Left lung (tissue), 10 donors: ENCODE measurements around the gene SYCE3. TPM values are rescaled to one million over a fixed set of nuclear protein-coding genes. Genes with fewer than 3 reads are reported as not detected.

Source experiments
- ATAC-seq: fragments of 200-7000 bp; cut with Tn5 transposase; one replicate; pipeline ENCODE4 v1.9.1; 2020; ENCODE audit warnings: moderate library complexity
- DNase-seq, 4 donors: peaks; one replicate each; pipeline ENCODE4 v3.0.0-alpha.2; 2013 to 2020
- H3K27ac ChIP-seq, 2 donors: fragments of 200-600 bp; sonication (generic) in 1 of 2; one replicate each; pipeline versions ENCODE4 v1.5.0 to v1.8.0; 2020 to 2021
- H3K27me3 ChIP-seq, 2 donors: fragments of 200-600 bp; sonication (generic) in 1 of 2; one replicate each; pipeline versions ENCODE4 v1.5.0 to v1.8.0; 2020 to 2021
- H3K36me3 ChIP-seq, 2 donors: fragments of 200-600 bp; sonication (generic) in 1 of 2; one replicate each; pipeline versions ENCODE4 v1.5.0 to v1.8.0; 2020 to 2021
- H3K4me1 ChIP-seq, 2 donors: fragments of 200-600 bp; one replicate each; pipeline ENCODE4 v1.8.0; 2021
- H3K4me3 ChIP-seq, 2 donors: fragments of 200-600 bp; sonication (generic) in 1 of 2; one replicate each; pipeline versions ENCODE4 v1.5.0 to v1.8.0; 2020 to 2021; ENCODE audit warnings: mild to moderate bottlenecking in 1 of 2
- H3K9me3 ChIP-seq, 2 donors: fragments of 200-600 bp; sonication (generic) in 1 of 2; one replicate each; pipeline versions ENCODE4 v1.5.0 to v1.8.0; 2020 to 2021
- intact Hi-C, 2 donors: fragments of 100-400 bp; cut with DNase I; formaldehyde crosslinking; loops; one replicate each; pipeline versions ENCODE4 v1.11.2 to v1.14.2; 2022
- polyA plus RNA-seq, 6 donors: library from polyadenylated mRNA; unstranded; fragments of 120-200 nt; gene quantifications; one replicate each; pipeline ENCODE4 v1.2.1, GENCODE V29; 2013; ENCODE audit not compliant: insufficient read length in 6 of 6
- total RNA-seq, 2 donors: library from RNA; stranded (reverse); fragmentation: NEBNext Ultra II Directional; extraction: Animal tissue kit (Norgen Biotek cat#: 25700); gene quantifications; one replicate each; pipeline ENCODE4 v1.2.1, GENCODE V29; 2021
- TF ChIP-seq, protein P1 (sequence below), 2 donors: fragments of 200-600 bp; sonication (generic) in 1 of 2; IDR thresholded peaks; one replicate each; pipeline versions ENCODE4 v1.5.0 to v1.8.0; 2021; ENCODE audit warnings: antibody characterized with exemption in 2 of 2
- donor health status: DM: no; HTN: yes; CAD: no.
- donor health status: DM: no; HTN: no; CAD: no.

Gene SYCE3
- total and polyA plus RNA-seq, 8 donors, result not detected

DNA sequence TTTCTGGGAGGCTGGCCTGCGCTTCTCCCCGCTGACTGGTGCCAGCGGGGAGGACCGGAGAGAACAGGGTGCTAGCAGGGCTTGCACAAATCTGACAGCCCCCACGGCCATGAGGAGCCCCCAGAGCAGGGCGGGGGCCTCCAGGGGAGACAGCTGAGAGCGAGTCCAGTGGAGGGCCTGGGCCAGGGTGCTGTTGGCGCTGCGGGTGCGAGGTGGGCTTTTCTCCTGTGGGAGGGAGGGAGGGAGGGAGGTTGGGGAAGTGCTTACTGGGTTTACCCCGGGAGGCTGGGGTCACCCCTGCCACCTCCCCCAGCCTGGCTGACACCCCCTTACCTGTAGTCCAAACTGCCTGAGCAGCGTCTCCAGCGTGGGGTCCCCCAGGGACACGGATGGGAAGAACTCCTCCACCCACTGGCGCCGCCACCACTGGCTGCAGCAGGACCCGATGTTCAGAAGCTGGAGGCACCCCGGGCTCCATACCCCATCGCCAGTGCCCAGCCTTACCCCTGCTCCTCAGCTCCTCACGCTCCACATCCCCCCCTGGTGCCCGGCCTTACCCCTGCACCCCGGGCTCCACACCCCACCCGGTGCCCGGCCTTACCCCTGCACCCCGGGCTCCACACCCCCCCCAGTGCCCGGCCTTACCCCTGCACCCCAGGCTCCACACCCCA is 59.1 kb downstream of the SYCE3 start:
- peaks cover 8 to 20% of the 10 kb centered on the region in 2 donors for H3K4me1 ChIP-seq
- H3K27ac ChIP-seq, result no peak overlapping the region
- no peak for DNase-seq
- H3K9me3 ChIP-seq, result no peaks in the 10 kb centered on the region
- TF ChIP-seq, protein P1, sequence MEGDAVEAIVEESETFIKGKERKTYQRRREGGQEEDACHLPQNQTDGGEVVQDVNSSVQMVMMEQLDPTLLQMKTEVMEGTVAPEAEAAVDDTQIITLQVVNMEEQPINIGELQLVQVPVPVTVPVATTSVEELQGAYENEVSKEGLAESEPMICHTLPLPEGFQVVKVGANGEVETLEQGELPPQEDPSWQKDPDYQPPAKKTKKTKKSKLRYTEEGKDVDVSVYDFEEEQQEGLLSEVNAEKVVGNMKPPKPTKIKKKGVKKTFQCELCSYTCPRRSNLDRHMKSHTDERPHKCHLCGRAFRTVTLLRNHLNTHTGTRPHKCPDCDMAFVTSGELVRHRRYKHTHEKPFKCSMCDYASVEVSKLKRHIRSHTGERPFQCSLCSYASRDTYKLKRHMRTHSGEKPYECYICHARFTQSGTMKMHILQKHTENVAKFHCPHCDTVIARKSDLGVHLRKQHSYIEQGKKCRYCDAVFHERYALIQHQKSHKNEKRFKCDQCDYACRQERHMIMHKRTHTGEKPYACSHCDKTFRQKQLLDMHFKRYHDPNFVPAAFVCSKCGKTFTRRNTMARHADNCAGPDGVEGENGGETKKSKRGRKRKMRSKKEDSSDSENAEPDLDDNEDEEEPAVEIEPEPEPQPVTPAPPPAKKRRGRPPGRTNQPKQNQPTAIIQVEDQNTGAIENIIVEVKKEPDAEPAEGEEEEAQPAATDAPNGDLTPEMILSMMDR (IDR thresholded peaks at IDR 0.05), result no peak
- intact Hi-C loops, result loop anchor here in 1 of 2 donors (10.0 kb wide), 1 partner anchor 91 kb away; no protein-coding TSS in a partner anchor
- H3K4me3 ChIP-seq, result no peak overlapping the region
- ATAC-seq, result no peak
- no peaks in the 10 kb centered on the region for H3K27me3 ChIP-seq
- peaks cover 0 to 42% of the 10 kb centered on the region in 2 donors for H3K36me3 ChIP-seq

DNA sequence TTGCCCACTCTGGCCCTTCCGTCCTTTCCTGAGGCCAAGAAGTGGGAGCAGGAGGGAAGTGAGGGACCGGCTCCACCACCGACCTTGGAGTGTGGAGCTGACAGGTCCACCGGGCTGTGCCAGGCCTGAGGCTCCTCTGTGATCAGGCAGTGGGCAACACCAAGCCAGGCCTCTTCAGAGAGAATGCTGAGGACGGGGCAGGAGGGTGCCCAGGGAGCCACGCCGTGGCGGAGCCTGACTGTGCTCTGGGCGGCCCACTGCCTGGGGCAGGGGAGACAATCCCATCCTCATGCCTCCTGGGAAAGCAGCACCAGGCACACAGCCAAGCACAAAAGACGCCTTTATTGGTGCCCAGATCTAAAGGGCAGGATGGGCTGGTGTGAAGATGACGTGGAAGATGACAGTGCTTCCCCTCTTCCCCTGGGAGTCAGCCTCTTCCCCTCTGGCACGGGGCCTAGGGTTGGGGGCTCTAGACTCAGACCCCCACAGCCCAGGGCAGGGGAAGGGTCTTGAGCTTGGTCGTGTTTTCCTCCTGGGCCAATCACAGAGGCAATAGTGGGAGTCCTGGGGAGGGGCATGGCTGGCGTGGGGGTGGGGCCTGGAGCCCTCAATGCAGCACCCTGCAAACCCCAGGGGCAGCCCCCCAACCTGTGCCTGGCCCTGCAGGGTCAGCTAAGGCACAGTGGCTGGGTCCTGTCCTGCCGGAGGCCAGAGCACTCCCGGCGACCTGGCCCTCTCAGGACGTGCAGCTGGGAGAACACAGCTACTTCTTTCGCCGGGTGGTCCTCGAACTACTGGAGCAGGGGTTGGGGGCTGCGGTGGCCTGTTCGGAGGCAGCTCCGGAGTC is 59.9 kb downstream of the SYCE3 start:
- DNase-seq (no peak), ATAC-seq (no peak)
- peaks cover 7 to 18% of the 10 kb centered on the region in 2 donors for H3K4me1 ChIP-seq
- H3K36me3 ChIP-seq, result peaks cover 0 to 42% of the 10 kb centered on the region in 2 donors
- no peak overlapping the region for H3K4me3 ChIP-seq
- H3K27me3 ChIP-seq, result no peaks in the 10 kb centered on the region
- intact Hi-C loops, result loop anchor here in 1 of 2 donors (10.0 kb wide), 1 partner anchor 92 kb away; no protein-coding TSS in a partner anchor
- TF ChIP-seq, protein P1 (IDR thresholded peaks at IDR 0.05), result no peak
- no peaks in the 10 kb centered on the region for H3K9me3 ChIP-seq
- no peak overlapping the region for H3K27ac ChIP-seq

DNA sequence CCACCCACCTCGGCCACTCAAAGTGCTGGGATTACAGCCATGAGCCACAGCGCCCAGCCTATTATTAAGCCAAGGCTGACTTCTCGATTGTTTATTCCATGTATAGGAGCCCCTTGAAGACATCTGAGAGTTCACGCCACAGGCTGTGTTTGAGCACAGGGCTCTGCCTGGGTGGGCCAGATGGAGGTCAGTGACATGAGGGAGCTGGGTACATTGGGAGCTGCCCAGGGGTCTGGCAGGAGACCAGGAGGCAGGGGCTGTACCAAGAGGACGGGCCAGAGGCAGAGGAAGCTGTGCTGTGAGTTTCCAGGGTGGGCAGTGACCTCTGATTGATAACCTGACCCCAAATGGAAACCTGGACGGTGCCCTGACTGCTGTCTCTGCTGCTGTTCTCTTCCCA is 60.6 kb downstream of the SYCE3 start:
- no peaks in the 10 kb centered on the region for H3K27me3 ChIP-seq
- H3K9me3 ChIP-seq, result no peaks in the 10 kb centered on the region
- H3K4me3 ChIP-seq, result no peak overlapping the region
- H3K27ac ChIP-seq, result no peak overlapping the region
- peaks cover 7 to 16% of the 10 kb centered on the region in 2 donors for H3K4me1 ChIP-seq
- DNase-seq (no peak), ATAC-seq (no peak)
- intact Hi-C loops, result loop anchor here in 1 of 2 donors (10.0 kb wide), 1 partner anchor 93 kb away; no protein-coding TSS in a partner anchor
- TF ChIP-seq, protein P1 (IDR thresholded peaks at IDR 0.05), result no peak
- H3K36me3 ChIP-seq, result peaks cover 0 to 42% of the 10 kb centered on the region in 2 donors

Other genes with a start within 250 kb of the SYCE3 start
- 1 to 10 TPM; 7.3 to 8.2 TPM for gene DENND6B, start 235.9 kb downstream of the SYCE3 start, total RNA-seq
- gene DENND6B, start 235.9 kb downstream of the SYCE3 start, polyA plus RNA-seq, result 10 to 100 TPM in 5 of 6 donors, 1 to 10 TPM in 1; 9.0 to 18.8 (median 14.0) TPM
- 10 to 100 TPM; 41.5 to 53.0 TPM for gene PPP6R2, start 219.6 kb downstream of the SYCE3 start, total RNA-seq
- 10 to 100 TPM; 36.9 to 60.1 (median 40.8) TPM for gene PPP6R2, start 219.6 kb downstream of the SYCE3 start, polyA plus RNA-seq
- 10 to 100 TPM; 57.1 to 69.9 TPM for gene SBF1, start 87.9 kb downstream of the SYCE3 start, total RNA-seq
- gene SBF1, start 87.9 kb downstream of the SYCE3 start, polyA plus RNA-seq, result 10 to 100 TPM; 31.6 to 47.4 (median 38.0) TPM
- 1 to 10 TPM; 2.2 to 3.5 TPM for gene ADM2, start 81.4 kb downstream of the SYCE3 start, total RNA-seq
- gene ADM2, start 81.4 kb downstream of the SYCE3 start, polyA plus RNA-seq, result under 1 TPM; 0.29 to 0.86 (median 0.46) TPM
- not detected for gene MIOX, start 76.1 kb downstream of the SYCE3 start, total RNA-seq
- under 1 TPM in 5 of 6 donors, not detected in 1; 0.12 to 0.27 (median 0.15) TPM for gene MIOX, start 76.1 kb downstream of the SYCE3 start, polyA plus RNA-seq
- 10 to 100 TPM; 73.1 to 76.4 TPM for gene LMF2, start 55.2 kb downstream of the SYCE3 start, total RNA-seq
- 10 to 100 TPM; 32.9 to 61.2 (median 41.8) TPM for gene LMF2, start 55.2 kb downstream of the SYCE3 start, polyA plus RNA-seq
- gene NCAPH2, start 54.7 kb downstream of the SYCE3 start, total RNA-seq, result 10 to 100 TPM; 45.5 to 50.1 TPM
- 10 to 100 TPM; 41.6 to 52.9 (median 44.7) TPM for gene NCAPH2, start 54.7 kb downstream of the SYCE3 start, polyA plus RNA-seq
- 1 to 10 TPM; 2.3 to 3.1 TPM for gene SCO2, start 37.3 kb downstream of the SYCE3 start, total RNA-seq
- gene SCO2, start 37.3 kb downstream of the SYCE3 start, polyA plus RNA-seq, result 1 to 10 TPM in 5 of 6 donors, not detected in 1; 1.1 to 3.3 (median 2.1) TPM
- 100 to 1,000 TPM; 130 to 256 TPM for gene TYMP, start 32.9 kb downstream of the SYCE3 start, total RNA-seq
- gene TYMP, start 32.9 kb downstream of the SYCE3 start, polyA plus RNA-seq, result 1 to 10 TPM; 2.6 to 5.6 (median 3.0) TPM
- under 1 TPM; 0.29 to 0.73 TPM for gene KLHDC7B, start 17.0 kb downstream of the SYCE3 start, total RNA-seq
- gene KLHDC7B, start 17.0 kb downstream of the SYCE3 start, polyA plus RNA-seq, result under 1 TPM in 3 of 6 donors, not detected in 3; 0.03 to 0.07 (median 0.06) TPM
- 10 to 100 TPM; 15.3 to 20.0 TPM for gene CPT1B, start 15.5 kb upstream of the SYCE3 start, total RNA-seq
- gene CPT1B, start 15.5 kb upstream of the SYCE3 start, polyA plus RNA-seq, result 10 to 100 TPM in 5 of 6 donors, 1 to 10 TPM in 1; 9.8 to 15.5 (median 11.9) TPM
- 10 to 100 TPM; 67.4 to 75.9 TPM for gene CHKB, start 19.9 kb upstream of the SYCE3 start, total RNA-seq
- 10 to 100 TPM; 72.0 to 94.0 (median 88.0) TPM for gene CHKB, start 19.9 kb upstream of the SYCE3 start, polyA plus RNA-seq
- gene MAPK8IP2, start 37.9 kb upstream of the SYCE3 start, total RNA-seq, result 1 to 10 TPM; 1.4 to 2.3 TPM
- 1 to 10 TPM in 3 of 6 donors, under 1 TPM in 3; 0.66 to 1.1 (median 0.98) TPM for gene MAPK8IP2, start 37.9 kb upstream of the SYCE3 start, polyA plus RNA-seq
- 10 to 100 TPM; 46.3 to 58.0 TPM for gene ARSA, start 65.2 kb upstream of the SYCE3 start, total RNA-seq
- 10 to 100 TPM; 17.8 to 26.2 (median 19.1) TPM for gene ARSA, start 65.2 kb upstream of the SYCE3 start, polyA plus RNA-seq
- 10 to 100 TPM; 25.1 to 42.9 TPM for gene SHANK3, start 109.9 kb upstream of the SYCE3 start, total RNA-seq
- 10 to 100 TPM; 17.2 to 37.5 (median 21.9) TPM for gene SHANK3, start 109.9 kb upstream of the SYCE3 start, polyA plus RNA-seq
- gene ACR, start 175.3 kb upstream of the SYCE3 start, total RNA-seq, result 1 to 10 TPM in 1 of 2 donors, not detected in 1; 1.4 TPM
- 1 to 10 TPM in 1 of 6 donors, under 1 TPM in 5; 0.27 to 1.0 (median 0.56) TPM for gene ACR, start 175.3 kb upstream of the SYCE3 start, polyA plus RNA-seq
- gene RABL2B, start 220.7 kb upstream of the SYCE3 start, total RNA-seq, result 10 to 100 TPM; 27.1 to 36.9 TPM
- gene RABL2B, start 220.7 kb upstream of the SYCE3 start, polyA plus RNA-seq, result 10 to 100 TPM; 55.6 to 79.8 (median 65.5) TPM